ENCODE data around the gene SERPINA1. TPM values are rescaled to one million over a fixed set of nuclear protein-coding genes. Genes with fewer than 3 reads are reported as not detected.
"Not testable (repeated sequence)": the region's sequence is repeated elsewhere in the genome, so short reads cannot be mapped to it uniquely, and the experiment has no call there.

The SERPINA1 gene
- total RNA-seq, 1 donor from 2014 or later: 1.6 TPM

DNA sequence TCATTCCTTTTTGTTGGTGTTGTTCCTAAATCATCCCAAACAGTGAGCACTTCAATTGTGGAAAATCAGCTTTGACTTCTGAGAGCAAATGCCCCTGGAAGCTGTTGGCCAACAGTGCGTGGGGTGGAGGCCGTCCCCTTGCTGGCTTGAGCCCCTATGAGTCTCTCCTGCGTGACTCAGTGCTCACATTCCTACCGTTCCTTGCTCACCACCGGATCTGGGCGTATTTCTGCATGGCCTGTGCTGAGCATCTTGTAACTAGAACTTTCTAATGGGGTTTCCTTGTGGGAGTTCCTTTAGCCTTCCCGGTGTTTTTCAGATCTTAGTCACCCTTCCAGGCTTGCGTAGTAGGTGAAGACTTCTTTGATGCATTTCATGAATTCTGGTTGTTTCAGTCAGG is 14.7 kb downstream of the SERPINA1 start:
- no peak for DNase-seq (ENCODE audit: low spot score in 2 of 2)
- FAIRE-seq: no peak

DNA sequence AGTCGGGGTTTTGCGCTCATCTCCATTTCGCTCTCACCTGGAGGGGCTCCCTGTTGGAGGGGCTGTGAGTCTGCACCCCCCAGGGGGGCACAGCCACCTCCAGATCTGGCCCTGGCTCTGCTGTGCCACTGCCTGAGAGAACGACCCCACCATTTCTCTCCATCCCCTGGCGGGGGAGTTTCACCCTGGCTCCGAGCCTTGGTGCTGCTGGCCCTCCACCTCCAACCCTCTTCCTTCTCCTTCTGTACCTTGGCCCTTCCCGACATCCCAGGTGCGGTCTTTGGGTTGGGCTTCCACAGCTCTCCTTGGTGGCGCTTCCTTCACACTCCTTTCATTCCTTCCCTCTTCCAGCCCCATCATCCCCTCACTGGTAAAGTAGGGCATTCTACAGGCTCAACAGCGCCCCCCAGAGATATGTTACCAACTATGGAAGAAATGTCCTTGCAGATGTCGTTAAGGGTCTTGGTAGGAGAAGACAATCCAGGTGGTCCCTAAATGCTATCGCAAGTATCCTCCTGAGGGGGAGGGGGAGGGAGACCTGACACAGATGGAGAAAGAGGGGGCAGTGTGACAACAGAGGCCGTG is 16.3 kb downstream of the SERPINA1 start:
- DNase-seq (ENCODE audit: low spot score in 2 of 2): no peak
- no peak for FAIRE-seq

- no peak for DNase-seq (ENCODE audit: low spot score in 2 of 2)
- no peak for FAIRE-seq
These were observed 17.9 kb downstream of the SERPINA1 start for GRCh38 chr14:94370524-94370910.

DNA sequence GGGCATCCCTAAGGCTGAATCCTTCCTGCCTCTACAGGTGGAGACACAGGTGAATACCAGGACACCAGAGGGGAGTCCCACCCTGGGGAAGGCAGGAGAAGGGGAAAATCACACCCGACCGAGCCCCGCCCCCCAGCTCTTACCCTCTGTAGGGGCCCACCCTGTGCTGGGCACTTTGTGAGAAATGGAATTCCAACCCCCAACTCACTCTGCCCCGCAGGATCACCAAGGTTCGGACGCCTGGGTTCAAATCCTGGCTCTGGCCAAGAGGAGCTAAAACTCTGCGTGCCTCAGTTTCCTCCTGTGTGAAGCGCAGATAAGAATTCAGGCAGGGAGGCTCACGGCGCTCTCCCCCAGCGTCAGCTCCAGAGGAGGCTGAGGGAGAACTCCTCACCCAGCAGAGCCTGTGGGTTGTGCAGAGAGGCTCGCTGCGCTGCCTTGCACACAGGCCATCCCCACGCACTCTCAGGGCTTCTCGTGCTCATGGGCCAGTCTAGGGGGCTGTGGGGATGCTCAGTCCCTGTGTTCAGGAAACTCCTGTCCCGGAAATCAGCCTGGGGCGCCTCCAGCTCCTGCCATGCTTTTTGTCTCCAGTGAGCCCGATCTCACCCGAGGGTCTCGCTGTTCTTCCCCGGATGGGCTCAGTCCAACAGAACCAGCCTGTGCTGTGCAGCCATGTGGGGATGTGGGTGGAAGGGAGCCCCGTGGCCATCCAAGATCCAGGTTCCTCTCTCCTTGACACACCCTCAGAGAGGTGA is 18.5 kb downstream of the SERPINA1 start:
- DNase-seq (ENCODE audit: low spot score in 2 of 2); FAIRE-seq: not testable (repeated sequence)

DNA sequence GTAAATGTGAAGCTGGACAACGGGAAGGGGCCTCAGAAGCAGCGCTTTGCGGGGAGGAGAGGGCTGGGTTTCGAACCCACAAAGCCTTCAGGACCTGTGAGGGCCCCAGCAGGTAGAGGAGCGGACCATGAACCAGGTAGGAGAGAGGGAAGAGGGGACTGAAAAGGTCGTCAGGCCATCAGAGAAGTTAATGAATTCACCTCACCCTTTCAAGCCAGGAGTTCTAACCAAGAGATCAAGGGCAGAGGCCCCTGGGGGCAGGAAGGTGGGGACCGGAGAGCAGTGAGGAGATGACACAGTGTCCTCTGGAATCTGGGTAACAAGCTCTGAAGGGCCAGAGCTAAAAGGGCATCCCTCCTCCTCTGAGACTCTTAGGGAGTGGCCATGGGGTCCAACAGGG is 19.4 kb downstream of the SERPINA1 start:
- DNase-seq (ENCODE audit: low spot score in 2 of 2) (no peak), FAIRE-seq (no peak)

- FAIRE-seq: no peak
- DNase-seq (ENCODE audit: low spot score in 2 of 2): no peak
These were observed 20.2 kb downstream of the SERPINA1 start for GRCh38 chr14:94368243-94368590.

- no peak for DNase-seq (ENCODE audit: low spot score in 2 of 2)
- FAIRE-seq: no peak
These were observed 20.8 kb downstream of the SERPINA1 start for GRCh38 chr14:94367347-94368242.

DNA sequence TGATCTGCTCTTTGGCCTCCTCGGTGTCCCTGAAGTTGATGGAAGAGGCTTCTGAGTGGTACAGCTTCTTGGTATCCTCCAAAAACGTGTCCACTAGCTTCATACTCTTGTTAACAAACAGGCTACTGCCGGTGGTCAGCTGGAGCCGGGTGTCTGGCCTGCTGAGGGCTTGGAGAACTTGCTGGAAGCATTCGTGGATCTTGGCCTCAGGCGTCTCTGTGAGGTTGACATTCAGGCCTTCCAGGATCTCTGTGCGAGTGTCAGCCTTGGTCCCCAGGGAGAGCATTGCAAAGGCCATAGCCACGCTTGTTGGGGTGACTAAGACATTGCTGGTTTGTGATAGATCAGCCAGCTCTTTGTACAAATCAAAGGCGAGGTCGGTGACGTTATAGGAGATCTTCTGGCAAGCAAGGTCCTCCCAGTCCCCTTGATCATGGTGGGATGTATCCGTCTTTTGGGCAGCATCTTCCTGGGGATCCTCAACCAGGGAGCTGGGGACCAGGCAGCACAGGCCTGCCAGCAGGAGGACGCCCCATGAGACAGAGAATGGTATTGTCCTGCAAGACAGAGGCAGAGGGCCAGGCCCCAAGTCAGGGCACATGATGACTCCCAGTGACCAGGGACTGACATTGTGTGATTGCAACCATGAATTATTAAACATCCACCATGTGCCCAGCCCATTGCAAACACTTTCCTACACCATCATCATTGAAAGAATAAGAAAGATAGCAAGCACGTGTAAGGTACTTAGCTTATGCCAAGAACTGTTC is 22.1 kb downstream of the SERPINA1 start, which contains the start of gene SERPINA2:
Gene SERPINA2, minus strand, starts transcription at position 553 of the 770 bp plus-strand sequence.
- DNase-seq (ENCODE audit: low spot score in 2 of 2) (no peak), FAIRE-seq (no peak)

DNA sequence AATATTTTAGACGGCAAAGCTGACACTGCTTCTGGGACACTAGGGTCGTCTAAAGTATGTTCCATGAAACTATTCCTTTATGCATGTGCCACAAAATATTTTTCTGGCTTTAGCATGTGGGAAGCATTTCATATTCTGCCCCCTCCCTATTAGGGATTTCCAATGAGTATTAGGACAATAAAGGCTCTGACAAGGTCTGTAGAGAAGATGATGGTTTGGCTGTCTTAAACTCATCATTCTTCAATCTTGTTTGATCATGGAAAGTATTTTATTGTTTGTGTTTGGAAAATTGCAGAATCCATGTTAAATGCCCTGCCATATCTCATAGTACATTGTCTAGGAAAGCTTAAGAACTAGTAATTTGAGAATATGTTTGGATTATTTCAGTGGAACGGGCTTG is 22.8 kb downstream of the SERPINA1 start:
- FAIRE-seq: no peak
- DNase-seq (ENCODE audit: low spot score in 2 of 2): no peak

GRCh38 chr14:94364964-94365363 is 23.4 kb downstream of the SERPINA1 start:
- no peak for FAIRE-seq

GRCh38 chr14:94364037-94364436 is 24.4 kb downstream of the SERPINA1 start:
- DNase-seq (ENCODE audit: low spot score in 2 of 2): no peak
- FAIRE-seq: no peak

More at GRCh38 chr14:94364964-94365363, 23.4 kb downstream of the SERPINA1 start:
- DNase-seq (ENCODE audit: low spot score in 2 of 2): no peak

DNA sequence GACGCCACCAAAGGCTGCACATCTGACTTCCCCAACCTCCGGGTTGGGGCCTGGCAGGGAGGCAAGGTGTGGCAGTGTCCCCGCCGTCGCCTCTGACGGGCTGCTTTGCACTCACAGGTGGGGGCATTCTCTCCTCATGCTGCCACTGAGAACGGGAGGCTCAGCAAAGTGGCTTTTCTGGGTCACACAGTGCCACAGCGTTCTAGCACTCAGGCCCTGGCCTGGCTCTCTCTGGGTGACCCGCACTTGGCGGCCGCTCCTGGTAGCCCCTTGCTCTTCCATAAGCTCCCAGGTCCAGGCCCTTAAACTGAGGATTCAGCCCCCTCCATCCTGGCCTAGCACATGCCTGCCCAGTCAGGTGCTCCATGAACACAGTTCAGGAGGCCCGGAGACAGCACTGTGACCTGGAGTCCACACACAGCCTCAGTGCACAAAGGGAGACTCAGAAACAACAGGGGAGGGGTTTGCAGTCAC is 25.2 kb downstream of the SERPINA1 start:
- FAIRE-seq (no peak), DNase-seq (ENCODE audit: low spot score in 2 of 2) (no peak)

DNA sequence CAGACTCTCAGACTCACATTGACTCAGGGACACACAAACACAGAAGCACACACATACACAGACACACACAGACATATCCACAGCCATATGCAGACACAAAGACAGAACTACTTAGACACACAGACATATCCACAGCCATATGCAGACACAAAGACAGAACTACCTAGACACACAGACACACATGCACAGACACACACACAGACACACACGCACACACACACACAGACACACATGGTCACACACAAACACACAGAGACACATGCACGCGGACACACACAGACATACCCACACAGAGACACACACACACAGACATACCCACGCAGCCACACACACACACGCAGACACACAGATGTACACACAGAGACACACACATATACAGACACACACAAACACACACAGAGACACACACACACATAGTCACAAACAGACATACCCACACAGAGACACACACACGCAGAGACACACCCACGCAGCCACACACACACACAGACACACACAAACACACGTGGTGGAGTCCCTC is 25.7 kb downstream of the SERPINA1 start:
- FAIRE-seq (no peak), DNase-seq (ENCODE audit: low spot score in 2 of 2) (no peak)

DNA sequence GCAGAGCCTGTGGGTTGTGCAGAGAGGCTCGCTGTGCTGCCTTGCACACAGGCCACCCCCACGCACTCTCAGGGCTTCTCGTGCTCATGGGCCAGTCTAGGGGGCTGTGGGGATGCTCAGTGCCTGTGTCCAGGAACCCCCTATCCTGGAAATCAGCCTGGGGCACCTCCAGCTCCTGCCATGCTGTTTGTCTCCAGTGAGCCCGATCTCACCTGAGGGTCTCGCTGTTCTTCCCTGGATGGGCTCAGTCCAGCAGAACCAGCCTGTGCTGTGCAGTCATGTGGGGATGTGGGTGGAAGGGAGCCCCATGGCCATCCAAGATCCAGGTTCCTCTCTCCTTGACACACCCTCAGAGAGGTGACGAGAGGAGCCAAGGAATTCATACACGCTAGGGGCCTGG is 26.7 kb downstream of the SERPINA1 start:
- no peak for DNase-seq (ENCODE audit: low spot score in 2 of 2)

DNA sequence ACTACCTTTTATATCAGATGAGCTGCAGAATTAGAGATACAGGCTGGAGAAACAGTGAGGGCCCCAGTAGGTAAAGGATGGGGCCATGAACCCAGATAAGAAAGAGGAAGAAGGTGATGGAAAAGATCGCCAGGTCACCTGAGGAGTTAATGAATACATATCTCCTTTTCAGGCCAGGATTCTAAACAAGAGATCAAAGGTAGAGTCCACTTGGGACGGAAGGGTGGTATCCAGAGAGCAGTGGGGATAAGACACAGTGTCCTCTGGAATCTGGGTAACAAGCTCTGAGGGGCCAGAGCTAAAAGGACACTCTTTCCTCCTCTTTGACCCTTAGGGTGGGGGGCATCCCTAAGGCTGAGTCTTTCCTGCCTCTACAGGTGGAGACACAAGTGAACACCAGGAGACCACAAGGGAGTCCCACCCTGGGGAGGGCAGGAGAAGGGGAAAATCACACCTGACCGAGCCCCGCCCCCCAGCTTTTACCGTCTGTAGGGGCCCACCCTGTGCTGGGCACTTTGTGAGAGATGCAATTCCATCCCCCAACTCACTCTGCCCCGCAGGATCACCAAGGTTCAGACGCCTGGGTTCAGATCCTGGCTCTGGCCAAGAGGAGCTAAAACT is 27.3 kb downstream of the SERPINA1 start:
- no peak for FAIRE-seq
- DNase-seq (ENCODE audit: low spot score in 2 of 2): no peak

More for the DNA sequence above, 26.7 kb downstream of the SERPINA1 start:
- FAIRE-seq: no peak

- FAIRE-seq (no peak), DNase-seq (ENCODE audit: low spot score in 2 of 2) (no peak)
These were observed 31.2 kb downstream of the SERPINA1 start for GRCh38 chr14:94357166-94357565.

DNA sequence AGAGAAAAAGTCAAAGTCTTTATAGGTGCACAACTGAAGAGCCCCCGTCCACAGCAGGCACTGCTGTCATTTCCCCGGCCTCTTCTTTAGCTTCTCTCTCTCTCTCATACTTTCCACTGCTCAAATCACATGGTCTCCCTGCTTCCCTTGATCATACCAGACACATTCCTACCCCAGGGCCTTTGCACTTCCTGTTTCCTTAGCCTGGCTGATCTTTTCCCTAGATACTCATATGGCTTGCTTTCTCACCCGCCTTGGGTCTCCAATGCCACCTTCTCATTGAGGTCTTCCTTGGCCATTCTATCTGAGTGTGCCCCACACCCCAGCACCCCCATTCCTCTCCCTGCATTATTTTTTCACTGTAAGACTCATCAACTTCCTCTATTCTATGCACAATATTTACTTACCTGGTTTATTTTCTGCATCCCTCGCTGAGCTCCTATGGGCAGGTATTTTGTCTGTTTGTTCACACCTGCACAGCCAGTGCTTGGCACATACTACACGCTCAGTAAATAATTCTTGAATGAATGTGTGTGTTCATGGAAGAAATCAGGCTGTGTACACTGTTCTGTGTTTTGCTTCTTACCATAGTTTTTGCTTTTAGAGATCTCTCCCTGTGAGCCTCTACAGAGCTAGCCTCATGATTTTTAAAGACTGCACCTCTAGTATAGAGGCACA is 31.9 kb downstream of the SERPINA1 start:
- no peak for DNase-seq (ENCODE audit: low spot score in 2 of 2)

GRCh38 chr14:94355191-94355794 is 33.1 kb downstream of the SERPINA1 start:
- DNase-seq (ENCODE audit: low spot score in 2 of 2) (no peak), FAIRE-seq (no peak)

More for the DNA sequence above, 31.9 kb downstream of the SERPINA1 start:
- no peak for FAIRE-seq

Measured in frontal cortex (tissue), 4 donors.